Measurements from ENCODE around the gene BCAS3. TPM values are rescaled to one million over a fixed set of nuclear protein-coding genes. Genes with fewer than 3 reads are reported as not detected.

Gene BCAS3
- 3.8 and 15.2 TPM in 2 replicates for total RNA-seq

DNA sequence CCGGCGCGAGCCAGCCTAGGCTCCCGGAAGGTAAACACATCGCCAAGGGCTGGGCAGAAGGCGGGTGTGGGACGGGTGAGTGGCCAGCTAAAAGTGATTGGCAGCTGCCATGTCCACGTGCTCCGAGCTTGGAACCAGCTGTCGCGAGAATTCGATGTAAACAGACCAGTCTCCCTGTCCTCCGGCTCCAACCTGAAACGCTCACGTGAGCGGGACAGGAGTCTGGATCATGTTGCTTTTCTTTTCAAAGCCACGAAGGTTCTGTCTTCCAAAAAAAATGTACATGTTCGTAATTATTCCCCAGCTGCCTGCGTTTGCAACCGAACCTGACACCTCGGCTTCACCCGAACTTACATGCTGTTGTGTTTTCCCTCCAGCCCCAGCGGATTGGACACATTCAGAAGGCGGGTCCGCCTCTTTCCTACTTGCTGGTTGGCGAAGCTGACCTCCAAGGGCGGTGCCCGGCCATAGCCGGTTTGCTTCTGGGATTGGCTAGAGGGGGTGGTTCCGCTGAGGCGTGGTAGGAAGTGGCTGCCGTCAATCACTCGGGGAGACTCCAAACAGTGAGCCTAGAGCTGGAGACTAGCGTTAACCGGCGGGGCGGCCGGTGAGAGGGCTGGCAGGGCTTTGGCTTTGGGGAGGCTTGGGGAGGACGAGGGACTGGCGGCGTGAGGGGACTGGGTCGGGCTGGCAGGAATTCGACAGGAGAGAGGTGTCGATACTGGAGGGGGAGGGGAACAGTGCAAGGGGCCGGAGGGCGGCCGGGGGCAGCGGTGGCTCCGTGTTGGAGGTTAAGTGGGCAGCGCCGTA, at the start of gene BCAS3:
BCAS3 (plus strand) TSS at position 544 of the 810 bp plus-strand sequence.
- TF ChIP-seq, protein P1, sequence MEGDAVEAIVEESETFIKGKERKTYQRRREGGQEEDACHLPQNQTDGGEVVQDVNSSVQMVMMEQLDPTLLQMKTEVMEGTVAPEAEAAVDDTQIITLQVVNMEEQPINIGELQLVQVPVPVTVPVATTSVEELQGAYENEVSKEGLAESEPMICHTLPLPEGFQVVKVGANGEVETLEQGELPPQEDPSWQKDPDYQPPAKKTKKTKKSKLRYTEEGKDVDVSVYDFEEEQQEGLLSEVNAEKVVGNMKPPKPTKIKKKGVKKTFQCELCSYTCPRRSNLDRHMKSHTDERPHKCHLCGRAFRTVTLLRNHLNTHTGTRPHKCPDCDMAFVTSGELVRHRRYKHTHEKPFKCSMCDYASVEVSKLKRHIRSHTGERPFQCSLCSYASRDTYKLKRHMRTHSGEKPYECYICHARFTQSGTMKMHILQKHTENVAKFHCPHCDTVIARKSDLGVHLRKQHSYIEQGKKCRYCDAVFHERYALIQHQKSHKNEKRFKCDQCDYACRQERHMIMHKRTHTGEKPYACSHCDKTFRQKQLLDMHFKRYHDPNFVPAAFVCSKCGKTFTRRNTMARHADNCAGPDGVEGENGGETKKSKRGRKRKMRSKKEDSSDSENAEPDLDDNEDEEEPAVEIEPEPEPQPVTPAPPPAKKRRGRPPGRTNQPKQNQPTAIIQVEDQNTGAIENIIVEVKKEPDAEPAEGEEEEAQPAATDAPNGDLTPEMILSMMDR (conservative IDR thresholded peaks at IDR 0.05; ENCODE audit: low read depth, low read length), result no peak
- H3K4me3 ChIP-seq (ENCODE audit: low read depth, low read length), result peak within 1 kb of the TSS; percentile 73
- DNase-seq (ENCODE audit: low read depth), result peak; percentile 98

DNA sequence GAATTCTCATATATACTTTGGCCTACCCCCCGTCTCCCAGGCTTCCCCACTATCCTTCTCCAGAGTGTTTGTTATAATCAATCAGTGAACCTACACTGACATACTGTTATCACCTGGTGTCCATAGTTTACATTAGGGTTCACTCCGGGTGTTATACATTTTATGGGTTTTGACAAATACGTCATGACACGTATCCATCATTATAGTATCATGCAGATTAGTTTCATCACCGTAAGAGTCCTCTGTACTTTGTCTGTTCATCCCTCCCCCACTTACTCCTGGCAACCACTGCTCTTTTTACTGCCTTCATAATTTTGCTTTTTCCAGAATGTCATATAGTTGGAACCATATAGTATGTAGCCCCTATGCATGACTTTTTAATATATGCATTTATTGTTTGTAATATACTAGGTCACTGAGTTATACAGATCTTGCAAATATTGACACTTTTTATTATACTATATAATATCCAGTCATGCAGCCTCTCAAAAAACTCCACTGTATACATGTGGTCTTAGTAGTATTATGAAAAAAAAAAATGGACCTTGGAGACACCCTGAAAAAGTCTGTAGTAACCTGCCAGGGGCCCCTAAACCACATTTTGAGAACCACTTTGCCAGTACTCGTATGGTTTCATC, 49.3 kb upstream of the BCAS3 start:
- no peak overlapping the region for H3K4me3 ChIP-seq (ENCODE audit: low read depth, low read length)
- no peak for DNase-seq (ENCODE audit: low read depth)
- TF ChIP-seq, protein P1 (conservative IDR thresholded peaks at IDR 0.05; ENCODE audit: low read depth, low read length), result no peak

- no peak for DNase-seq (ENCODE audit: low read depth)
- TF ChIP-seq, protein P1 (conservative IDR thresholded peaks at IDR 0.05; ENCODE audit: low read depth, low read length), result no peak
- no peak overlapping the region for H3K4me3 ChIP-seq (ENCODE audit: low read depth, low read length)
Observed at GRCh38 chr17:60629120-60629519, 48.5 kb upstream of the BCAS3 start.

GRCh38 chr17:60630352-60630751, 47.3 kb upstream of the BCAS3 start:
- no peak overlapping the region for H3K4me3 ChIP-seq (ENCODE audit: low read depth, low read length)
- TF ChIP-seq, protein P1 (conservative IDR thresholded peaks at IDR 0.05; ENCODE audit: low read depth, low read length), result no peak
- DNase-seq (ENCODE audit: low read depth), result no peak

- DNase-seq (ENCODE audit: low read depth), result no peak
- TF ChIP-seq, protein P1 (conservative IDR thresholded peaks at IDR 0.05; ENCODE audit: low read depth, low read length), result no peak
- no peak overlapping the region for H3K4me3 ChIP-seq (ENCODE audit: low read depth, low read length)
Observed at GRCh38 chr17:60631119-60631518, 46.5 kb upstream of the BCAS3 start.

DNA sequence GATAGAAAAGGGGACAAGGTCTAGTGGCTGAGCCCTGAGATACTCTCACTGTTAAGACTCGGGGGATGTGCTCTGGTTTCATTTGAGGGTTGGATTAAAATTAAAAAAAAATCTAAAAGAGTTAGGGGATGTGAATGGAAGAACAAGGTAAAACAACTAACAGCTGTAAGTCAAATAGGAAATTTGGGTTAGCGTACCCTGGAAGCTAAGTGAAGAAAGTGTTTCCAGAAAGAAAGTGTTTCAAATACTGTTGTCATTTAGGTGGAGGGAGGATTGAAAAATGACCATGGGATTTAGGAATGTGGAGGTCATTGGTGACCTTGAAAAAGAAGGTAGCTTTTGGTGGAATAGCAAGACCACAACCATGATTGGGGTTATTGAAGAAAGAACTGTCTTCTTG, 40.0 kb upstream of the BCAS3 start:
- DNase-seq (ENCODE audit: low read depth), result no peak
- TF ChIP-seq, protein P1 (conservative IDR thresholded peaks at IDR 0.05; ENCODE audit: low read depth, low read length), result no peak

More for the DNA sequence above, 40.0 kb upstream of the BCAS3 start:
- no peak overlapping the region for H3K4me3 ChIP-seq (ENCODE audit: low read depth, low read length)
